IPS-11a (cell line): ENCODE data around the gene GNAO1.

Source experiments
- H3K4me3 ChIP-seq: one replicate; pipeline ENCODE4 v1.5.1; 2013; ENCODE audit warnings: low read depth, low read length, control low read depth

GNAO1 gene

GRCh38 chr16:56328276-56329022 is 137.2 kb downstream of the GNAO1 start:
- H3K4me3 ChIP-seq: no peak overlapping the region

GRCh38 chr16:56329887-56330286 is 138.6 kb downstream of the GNAO1 start:
- H3K4me3 ChIP-seq: no peak overlapping the region

GRCh38 chr16:56330476-56330875 is 139.2 kb downstream of the GNAO1 start:
- no peak overlapping the region for H3K4me3 ChIP-seq

GRCh38 chr16:56331399-56331798 is 140.1 kb downstream of the GNAO1 start:
- H3K4me3 ChIP-seq: no peak overlapping the region

- H3K4me3 ChIP-seq: no peak overlapping the region
These were observed 140.6 kb downstream of the GNAO1 start for GRCh38 chr16:56331915-56332314.

- no peak overlapping the region for H3K4me3 ChIP-seq
These were observed 141.3 kb downstream of the GNAO1 start for GRCh38 chr16:56332464-56333079.

- no peak overlapping the region for H3K4me3 ChIP-seq
These were observed 143.5 kb downstream of the GNAO1 start for GRCh38 chr16:56334761-56335160.

GRCh38 chr16:56336071-56336688 is 144.9 kb downstream of the GNAO1 start:
- H3K4me3 ChIP-seq: no peak overlapping the region

GRCh38 chr16:56336711-56337110 is 145.4 kb downstream of the GNAO1 start:
- H3K4me3 ChIP-seq: no peak overlapping the region

- H3K4me3 ChIP-seq: no peak overlapping the region
These were observed 146.0 kb downstream of the GNAO1 start for GRCh38 chr16:56337131-56337857.

GRCh38 chr16:56337858-56338325 is 146.6 kb downstream of the GNAO1 start:
- no peak overlapping the region for H3K4me3 ChIP-seq

GRCh38 chr16:56338566-56339318 is 147.5 kb downstream of the GNAO1 start:
- no peak overlapping the region for H3K4me3 ChIP-seq

GRCh38 chr16:56339431-56340195 is 148.3 kb downstream of the GNAO1 start:
- H3K4me3 ChIP-seq: no peak overlapping the region

GRCh38 chr16:56340416-56340815 is 149.1 kb downstream of the GNAO1 start:
- H3K4me3 ChIP-seq: no peak overlapping the region

- no peak overlapping the region for H3K4me3 ChIP-seq
These were observed 149.6 kb downstream of the GNAO1 start for GRCh38 chr16:56340864-56341365.

GRCh38 chr16:56341656-56342399 is 150.5 kb downstream of the GNAO1 start:
- H3K4me3 ChIP-seq: no peak overlapping the region

- H3K4me3 ChIP-seq: no peak overlapping the region
These were observed 152.6 kb downstream of the GNAO1 start for GRCh38 chr16:56343661-56344517.
